HEK293T (cell line): ENCODE measurements around the gene CTIF.

Experiments
- BHLHE40 ChIP-seq: fragments of 450-650 bp; IDR thresholded peaks from 2 replicates; pipeline ENCODE4 v1.6.1; 2016; ENCODE audit warnings: mild to moderate bottlenecking, moderate library complexity, borderline replicate concordance
- ELF4 ChIP-seq: fragments of 450-650 bp; IDR thresholded peaks from 2 replicates; pipeline ENCODE4 v1.6.1; 2017; ENCODE audit warnings: antibody characterized with exemption
- FOXA1 ChIP-seq: fragments of 450-650 bp; IDR thresholded peaks from 2 replicates; pipeline ENCODE4 v1.6.1; 2016; ENCODE audit warnings: mild to moderate bottlenecking
- FOXK2 ChIP-seq: fragments of 450-650 bp; IDR thresholded peaks from 2 replicates; pipeline ENCODE4 v1.6.1; 2016; ENCODE audit warnings: mild to moderate bottlenecking
- L3MBTL2 ChIP-seq: fragments of 450-650 bp; conservative IDR thresholded peaks from 2 replicates; pipeline ENCODE4 v1.6.1; 2016; ENCODE audit warnings: mild to moderate bottlenecking
- PKNOX1 ChIP-seq: fragments of 450-650 bp; IDR thresholded peaks from 2 replicates; pipeline ENCODE4 v1.6.1; 2016
- ZNF384 ChIP-seq: fragments of 450-650 bp; IDR thresholded peaks from 2 replicates; pipeline ENCODE4 v1.6.1; 2016

- TF ChIP-seq BHLHE40 = no peak
- TF ChIP-seq L3MBTL2 = no peak
- no peak for TF ChIP-seq FOXK2
- TF ChIP-seq FOXA1 = no peak
- TF ChIP-seq ZNF384 = no peak
- TF ChIP-seq PKNOX1 = no peak
- TF ChIP-seq ELF4 = no peak
These were observed 304.3 kb downstream of the CTIF start for GRCh38 chr18:48843162-48843561.
